ENCODE measurements around the gene E2F4. TPM values are rescaled to one million over a fixed set of nuclear protein-coding genes. Genes with fewer than 3 reads are reported as not detected.
A peak's percentile ranks its signal among the peaks of the same experiment; 100 is the strongest.

E2F4 gene
- polyA plus RNA-seq, 1 donor (not counting 4 experiments of a cell fraction or from before 2014, with no cell fraction given), result 64.7 TPM

DNA sequence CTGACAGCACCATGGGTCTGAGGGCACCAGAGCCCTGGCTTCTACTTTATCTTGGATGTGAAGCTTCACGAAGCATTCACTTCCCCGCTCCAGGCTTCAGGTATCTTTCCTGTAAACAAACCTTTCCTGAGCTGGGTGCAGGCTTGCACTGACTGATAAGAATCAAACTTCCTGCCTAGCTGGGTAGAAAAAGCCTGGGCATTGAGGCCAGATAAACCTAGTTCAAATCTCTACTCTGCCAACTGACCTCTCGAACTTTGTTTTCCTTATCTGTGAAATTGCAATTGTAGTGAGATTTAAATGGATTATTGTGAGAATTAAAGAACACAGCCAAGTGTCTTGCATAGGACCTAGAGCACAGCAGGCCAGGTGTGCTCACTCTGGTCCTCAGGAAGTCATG, 32.0 kb downstream of the E2F4 start:
- peaks cover 5 to 10% of the 10 kb centered on the region in 2 experiments for H3K36me3 ChIP-seq (ENCODE audit: control insufficient read depth in 2 of 2, extremely low read depth in 1 of 2, insufficient read depth in 2 of 2, low read length in 2 of 2)
- DNase-seq (ENCODE audit: low read depth, low spot score) (no peak), FAIRE-seq (no peak)
- no peaks in the 10 kb centered on the region for H4K20me1 ChIP-seq (ENCODE audit: control insufficient read depth, extremely low read depth, insufficient read depth, low read length)
- no peak overlapping the region for H2AFZ ChIP-seq (ENCODE audit: control insufficient read depth, low read length)
- H3K79me2 ChIP-seq (ENCODE audit: control insufficient read depth, insufficient read depth, low read length), result peaks cover 19% of the 10 kb centered on the region
- H3K4me2 ChIP-seq (ENCODE audit: control insufficient read depth, extremely low read depth, insufficient read depth, low read depth, low read length), result no peak overlapping the region
- TF ChIP-seq, protein P1, sequence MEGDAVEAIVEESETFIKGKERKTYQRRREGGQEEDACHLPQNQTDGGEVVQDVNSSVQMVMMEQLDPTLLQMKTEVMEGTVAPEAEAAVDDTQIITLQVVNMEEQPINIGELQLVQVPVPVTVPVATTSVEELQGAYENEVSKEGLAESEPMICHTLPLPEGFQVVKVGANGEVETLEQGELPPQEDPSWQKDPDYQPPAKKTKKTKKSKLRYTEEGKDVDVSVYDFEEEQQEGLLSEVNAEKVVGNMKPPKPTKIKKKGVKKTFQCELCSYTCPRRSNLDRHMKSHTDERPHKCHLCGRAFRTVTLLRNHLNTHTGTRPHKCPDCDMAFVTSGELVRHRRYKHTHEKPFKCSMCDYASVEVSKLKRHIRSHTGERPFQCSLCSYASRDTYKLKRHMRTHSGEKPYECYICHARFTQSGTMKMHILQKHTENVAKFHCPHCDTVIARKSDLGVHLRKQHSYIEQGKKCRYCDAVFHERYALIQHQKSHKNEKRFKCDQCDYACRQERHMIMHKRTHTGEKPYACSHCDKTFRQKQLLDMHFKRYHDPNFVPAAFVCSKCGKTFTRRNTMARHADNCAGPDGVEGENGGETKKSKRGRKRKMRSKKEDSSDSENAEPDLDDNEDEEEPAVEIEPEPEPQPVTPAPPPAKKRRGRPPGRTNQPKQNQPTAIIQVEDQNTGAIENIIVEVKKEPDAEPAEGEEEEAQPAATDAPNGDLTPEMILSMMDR (optimal IDR thresholded peaks at IDR 0.05 in 1 of 3, IDR thresholded peaks at IDR 0.05 in 1 of 3, conservative IDR thresholded peaks at IDR 0.05 in 1 of 3; ENCODE audit: extremely low read depth in 1 of 3, insufficient read depth in 2 of 3, low read length in 3 of 3), result no peak
- no peak for TF ChIP-seq EZH2 (IDR thresholded peaks at IDR 0.05; ENCODE audit: low read length)
- H3K27ac ChIP-seq (ENCODE audit: control insufficient read depth, insufficient read depth, low read length), result no peak overlapping the region
- no peaks in the 10 kb centered on the region for H3K9me1 ChIP-seq (ENCODE audit: control insufficient read depth, extremely low read depth, insufficient read depth, low read length)
- dilution Hi-C loops (cut with MboI; ENCODE audit: extremely low pct_ligation_motif_present, low sequenced_read_pairs), result no loop called here
- peaks cover 17% of the 10 kb centered on the region for H3K4me1 ChIP-seq (ENCODE audit: control insufficient read depth, extremely low read depth, insufficient read depth, low read length)
- no peak overlapping the region for H3K4me3 ChIP-seq (ENCODE audit: control insufficient read depth in 2 of 3, extremely low read depth in 1 of 3, insufficient read depth in 2 of 3, low read depth in 1 of 3, low read length in 3 of 3)
- H3K9ac ChIP-seq (ENCODE audit: control insufficient read depth, extremely low read depth, insufficient read depth, low read length), result no peak overlapping the region
- no peaks in the 10 kb centered on the region for H3K9me3 ChIP-seq (ENCODE audit: control insufficient read depth, low read depth, low read length)
- H3K27me3 ChIP-seq (ENCODE audit: control insufficient read depth, extremely low read depth, insufficient read depth, low read length), result no peaks in the 10 kb centered on the region

DNA sequence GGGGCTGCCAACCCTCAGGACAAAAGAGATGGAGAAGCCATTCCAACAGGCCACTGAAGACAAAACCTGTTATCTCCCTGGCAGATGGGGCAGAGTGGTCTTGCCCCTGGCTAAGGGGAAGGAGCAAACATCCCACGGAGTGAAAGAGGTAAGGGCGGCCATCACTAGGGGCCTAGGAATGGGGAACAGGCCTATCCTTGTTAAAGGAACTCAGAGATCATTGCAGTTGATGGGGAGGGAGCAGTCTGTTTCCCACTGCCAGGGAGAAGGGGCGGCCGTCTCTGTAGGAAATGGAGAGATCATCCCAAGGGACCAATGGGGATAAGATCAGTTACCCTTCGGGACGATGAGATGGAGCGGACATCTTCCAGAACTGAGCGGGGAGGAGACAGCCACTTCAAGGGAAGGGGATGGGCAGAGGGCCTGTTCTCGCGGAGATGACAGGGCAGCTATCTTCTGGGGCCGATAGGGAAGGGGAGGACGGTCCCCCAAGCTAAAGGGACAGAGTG, 34.4 kb downstream of the E2F4 start:
- DNase-seq (ENCODE audit: low read depth, low spot score), result no peak
- H3K27me3 ChIP-seq (ENCODE audit: control insufficient read depth, extremely low read depth, insufficient read depth, low read length), result no peaks in the 10 kb centered on the region
- no peaks in the 10 kb centered on the region for H3K9me3 ChIP-seq (ENCODE audit: control insufficient read depth, low read depth, low read length)
- peaks cover 19% of the 10 kb centered on the region for H3K79me2 ChIP-seq (ENCODE audit: control insufficient read depth, insufficient read depth, low read length)
- H2AFZ ChIP-seq (ENCODE audit: control insufficient read depth, low read length), result peak overlapping the region; percentile 85
- peaks cover 16 to 26% of the 10 kb centered on the region in 2 experiments for H3K36me3 ChIP-seq (ENCODE audit: control insufficient read depth in 2 of 2, extremely low read depth in 1 of 2, insufficient read depth in 2 of 2, low read length in 2 of 2)
- peak overlapping the region; percentile 82 for H3K4me2 ChIP-seq (ENCODE audit: control insufficient read depth, extremely low read depth, insufficient read depth, low read depth, low read length)
- H3K9ac ChIP-seq (ENCODE audit: control insufficient read depth, extremely low read depth, insufficient read depth, low read length), result peak overlapping the region; percentile 71
- H4K20me1 ChIP-seq (ENCODE audit: control insufficient read depth, extremely low read depth, insufficient read depth, low read length), result no peaks in the 10 kb centered on the region
- dilution Hi-C loops (cut with MboI; ENCODE audit: extremely low pct_ligation_motif_present, low sequenced_read_pairs), result no loop called here
- peak overlapping the region; percentile 74 to 80 (median 80) for H3K4me3 ChIP-seq (ENCODE audit: control insufficient read depth in 2 of 3, extremely low read depth in 1 of 3, insufficient read depth in 2 of 3, low read depth in 1 of 3, low read length in 3 of 3)
- TF ChIP-seq EZH2 (IDR thresholded peaks at IDR 0.05; ENCODE audit: low read length), result no peak
- TF ChIP-seq, protein P1 (optimal IDR thresholded peaks at IDR 0.05 in 1 of 3, IDR thresholded peaks at IDR 0.05 in 1 of 3, conservative IDR thresholded peaks at IDR 0.05 in 1 of 3; ENCODE audit: extremely low read depth in 1 of 3, insufficient read depth in 2 of 3, low read length in 3 of 3), result no peak
- H3K4me1 ChIP-seq (ENCODE audit: control insufficient read depth, extremely low read depth, insufficient read depth, low read length), result peaks cover 17% of the 10 kb centered on the region
- no peaks in the 10 kb centered on the region for H3K9me1 ChIP-seq (ENCODE audit: control insufficient read depth, extremely low read depth, insufficient read depth, low read length)
- peak overlapping the region; percentile 31 for H3K27ac ChIP-seq (ENCODE audit: control insufficient read depth, insufficient read depth, low read length)
- FAIRE-seq, result no peak
